Colonic mucosa (tissue), 4 donors: ENCODE results near the gene NKD2. TPM values are rescaled to one million over a fixed set of nuclear protein-coding genes. Genes with fewer than 3 reads are reported as not detected.

Source experiments
- DNase-seq: peaks from one replicate; pipeline ENCODE4 v3.0.0-alpha.2; 2020
- H3K27ac ChIP-seq: fragments of 200-600 bp; one replicate; pipeline ENCODE4 v1.8.0; 2021
- H3K27me3 ChIP-seq: fragments of 200-600 bp; one replicate; pipeline ENCODE4 v1.8.0; 2021
- H3K36me3 ChIP-seq: fragments of 200-600 bp; one replicate; pipeline ENCODE4 v1.8.0; 2021
- H3K4me1 ChIP-seq: fragments of 200-600 bp; one replicate; pipeline ENCODE4 v1.8.0; 2021; ENCODE audit warnings: mild to moderate bottlenecking
- H3K4me3 ChIP-seq: fragments of 200-600 bp; one replicate; pipeline ENCODE4 v1.8.0; 2021
- H3K9ac ChIP-seq, 2 donors: one replicate each; pipeline ENCODE4 v1.7.0; 2013; ENCODE audit warnings: control low read depth in 2 of 2, low read depth in 2 of 2, low read length in 2 of 2
- H3K9me3 ChIP-seq: fragments of 200-600 bp; one replicate; pipeline ENCODE4 v1.8.0; 2021
- intact Hi-C: fragments of 100-400 bp; cut with DNase I; formaldehyde crosslinking; loops from one replicate; pipeline ENCODE4 v1.14.1; 2022
- total RNA-seq, 2 donors: library from RNA; stranded (reverse); fragmentation: NEBNext Ultra II Directional in 1 of 2; extraction: Animal tissue kit (Norgen Biotek cat#: 25700) in 1 of 2; gene quantifications; one replicate each; pipeline ENCODE4 v1.2.1, GENCODE V29; 2021
- TF ChIP-seq, protein P1 (sequence below): fragments of 200-600 bp; IDR thresholded peaks from one replicate; pipeline ENCODE4 v1.8.0; 2022; ENCODE audit warnings: antibody characterized with exemption, mild to moderate bottlenecking
- donor health status: healthy.
- donor health status: DM: no; HTN: no; CAD: no.
- donor health status: DM: no; HTN: no; CAD: no.

The NKD2 gene
- total RNA-seq, 2 donors from 2014 or later, result 0.94 to 1.9 TPM

DNA sequence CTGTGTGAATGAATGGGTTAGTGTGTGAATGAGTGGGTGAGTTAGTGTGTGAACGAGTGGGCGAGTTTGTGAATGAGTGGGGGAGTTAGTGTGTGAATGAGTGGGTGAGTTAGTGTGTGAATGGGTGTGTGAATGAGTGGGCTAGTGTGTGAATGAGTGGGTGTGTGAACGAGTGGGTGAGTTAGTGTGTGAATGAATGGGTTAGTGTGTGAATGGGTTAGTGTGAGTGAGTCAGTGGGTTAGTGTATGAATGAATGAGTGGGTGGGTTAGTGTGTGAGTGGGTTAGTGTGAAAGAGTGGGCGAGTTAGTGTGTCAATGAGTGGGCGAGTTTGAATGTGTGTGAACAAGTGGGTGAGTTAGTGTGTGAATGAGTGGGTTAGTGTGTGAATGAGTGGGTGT, 35.5 kb downstream of the NKD2 start:
- H3K4me3 ChIP-seq, result no peak overlapping the region
- H3K27ac ChIP-seq, result no peak overlapping the region
- H3K9ac ChIP-seq, result no peak overlapping the region
- H3K9me3 ChIP-seq, result no peaks in the 10 kb centered on the region
- TF ChIP-seq, protein P1, sequence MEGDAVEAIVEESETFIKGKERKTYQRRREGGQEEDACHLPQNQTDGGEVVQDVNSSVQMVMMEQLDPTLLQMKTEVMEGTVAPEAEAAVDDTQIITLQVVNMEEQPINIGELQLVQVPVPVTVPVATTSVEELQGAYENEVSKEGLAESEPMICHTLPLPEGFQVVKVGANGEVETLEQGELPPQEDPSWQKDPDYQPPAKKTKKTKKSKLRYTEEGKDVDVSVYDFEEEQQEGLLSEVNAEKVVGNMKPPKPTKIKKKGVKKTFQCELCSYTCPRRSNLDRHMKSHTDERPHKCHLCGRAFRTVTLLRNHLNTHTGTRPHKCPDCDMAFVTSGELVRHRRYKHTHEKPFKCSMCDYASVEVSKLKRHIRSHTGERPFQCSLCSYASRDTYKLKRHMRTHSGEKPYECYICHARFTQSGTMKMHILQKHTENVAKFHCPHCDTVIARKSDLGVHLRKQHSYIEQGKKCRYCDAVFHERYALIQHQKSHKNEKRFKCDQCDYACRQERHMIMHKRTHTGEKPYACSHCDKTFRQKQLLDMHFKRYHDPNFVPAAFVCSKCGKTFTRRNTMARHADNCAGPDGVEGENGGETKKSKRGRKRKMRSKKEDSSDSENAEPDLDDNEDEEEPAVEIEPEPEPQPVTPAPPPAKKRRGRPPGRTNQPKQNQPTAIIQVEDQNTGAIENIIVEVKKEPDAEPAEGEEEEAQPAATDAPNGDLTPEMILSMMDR, result no peak
- no peaks in the 10 kb centered on the region for H3K27me3 ChIP-seq
- H3K36me3 ChIP-seq, result no peaks in the 10 kb centered on the region
- no peak for DNase-seq
- intact Hi-C loops, result no loop called here
- no peaks in the 10 kb centered on the region for H3K4me1 ChIP-seq

DNA sequence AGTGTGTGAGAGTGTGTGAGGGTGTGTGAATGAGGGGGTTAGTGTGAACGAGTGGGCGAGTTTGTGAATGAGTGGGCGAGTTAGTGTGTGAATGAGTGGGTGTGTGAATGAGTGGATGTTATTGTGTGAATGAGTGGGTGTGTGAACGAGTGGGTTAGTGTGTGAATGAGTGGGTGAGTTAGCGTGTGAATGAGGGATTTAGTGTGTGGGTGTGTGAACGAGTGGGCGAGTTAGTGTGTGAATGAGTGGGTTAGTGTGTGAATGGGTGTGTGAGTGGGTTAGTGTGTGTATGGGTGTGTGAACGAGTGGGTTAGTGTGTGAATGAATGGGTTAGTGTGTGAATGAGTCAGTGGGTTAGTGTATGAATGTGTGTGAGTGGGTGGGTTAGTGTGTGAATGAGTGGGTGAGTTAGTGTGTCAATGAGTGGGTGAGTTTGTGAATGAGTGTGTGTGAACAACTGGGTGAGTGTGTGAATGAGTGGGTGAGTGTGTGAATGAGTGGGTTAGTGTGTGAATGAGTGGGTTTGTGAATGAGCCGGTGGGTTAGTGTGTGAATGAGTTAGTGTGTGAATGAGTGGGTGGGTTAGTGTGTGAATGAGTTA, 37.5 kb downstream of the NKD2 start:
- intact Hi-C loops, result no loop called here
- Histone ChIP-seq H3K9me3 (no peaks in the 10 kb centered on the region), H3K4me3 (no peak overlapping the region), H3K27me3 (no peaks in the 10 kb centered on the region), H3K36me3 (no peaks in the 10 kb centered on the region), H3K27ac (no peak overlapping the region), H3K4me1 (no peaks in the 10 kb centered on the region), H3K9ac (no peak overlapping the region)
- DNase-seq, result no peak
- TF ChIP-seq, protein P1, result no peak

DNA sequence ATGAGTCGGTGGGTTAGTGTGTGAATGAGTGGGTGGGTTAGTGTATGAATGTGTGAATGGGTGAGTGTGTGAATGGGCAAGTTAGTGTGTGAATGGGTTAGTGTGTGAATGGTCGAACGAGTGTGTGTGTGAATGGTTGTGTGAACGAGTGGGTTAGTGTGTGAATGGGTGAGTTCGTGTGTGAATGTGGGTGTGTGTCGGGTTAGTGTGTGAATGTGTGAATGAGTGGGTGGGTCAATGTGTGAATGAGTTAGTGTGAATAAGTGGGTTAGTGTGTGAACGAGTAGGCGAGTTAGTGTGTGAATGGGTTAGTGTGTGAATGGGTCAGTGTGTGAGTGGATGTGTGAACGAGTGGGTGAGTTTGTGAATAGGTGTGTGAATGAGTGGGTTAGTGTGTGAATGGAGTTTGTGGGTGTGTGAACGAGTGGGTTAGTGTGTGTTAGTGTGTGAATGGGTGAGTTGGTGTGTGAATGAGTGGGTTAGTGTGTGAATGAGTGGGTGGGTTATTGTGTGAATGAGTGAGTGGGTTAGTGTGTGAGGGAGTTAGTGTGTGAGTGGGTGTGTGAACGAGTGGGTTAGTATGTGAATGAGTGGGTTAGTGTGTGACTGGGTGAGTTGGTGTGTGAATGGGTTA, 38.8 kb downstream of the NKD2 start:
- Histone ChIP-seq H3K9ac (no peak overlapping the region), H3K36me3 (no peaks in the 10 kb centered on the region), H3K9me3 (no peaks in the 10 kb centered on the region), H3K4me1 (no peaks in the 10 kb centered on the region), H3K27me3 (no peaks in the 10 kb centered on the region), H3K27ac (no peak overlapping the region), H3K4me3 (no peak overlapping the region)
- TF ChIP-seq, protein P1, result no peak
- intact Hi-C loops, result no loop called here
- DNase-seq, result no peak

DNA sequence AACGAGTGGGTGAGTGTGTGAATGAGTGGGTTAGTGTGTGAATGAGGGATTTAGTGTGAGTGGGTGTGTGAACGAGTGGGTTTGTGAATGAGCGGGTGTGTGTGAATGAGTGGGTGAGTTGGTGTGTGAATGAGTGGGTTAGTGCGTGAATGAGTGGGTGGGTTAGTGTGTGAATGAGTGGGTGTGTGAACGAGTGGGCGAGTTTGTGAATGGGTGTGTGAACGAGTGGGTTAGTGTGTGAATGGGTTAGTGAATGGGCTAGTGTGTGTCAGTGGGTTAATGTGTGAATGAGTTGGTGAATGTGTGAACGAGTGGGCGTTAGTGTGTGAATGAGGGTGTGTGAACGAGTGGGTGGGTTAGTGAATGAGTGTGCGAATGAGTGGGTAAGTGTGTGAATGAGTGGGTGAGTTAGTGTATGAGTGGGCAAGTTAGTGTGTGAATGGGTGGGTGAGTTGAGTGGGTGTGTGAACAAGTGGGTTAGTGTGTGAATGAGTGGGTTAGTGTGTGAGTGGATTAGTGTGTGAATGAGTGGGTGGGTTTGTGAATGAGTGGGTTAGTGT, 39.6 kb downstream of the NKD2 start:
- intact Hi-C loops, result no loop called here
- no peak overlapping the region for H3K9ac ChIP-seq
- TF ChIP-seq, protein P1, result no peak
- DNase-seq, result no peak
- no peaks in the 10 kb centered on the region for H3K9me3 ChIP-seq
- H3K36me3 ChIP-seq, result no peaks in the 10 kb centered on the region
- H3K27me3 ChIP-seq, result no peaks in the 10 kb centered on the region
- H3K4me1 ChIP-seq, result no peaks in the 10 kb centered on the region
- no peak overlapping the region for H3K27ac ChIP-seq
- no peak overlapping the region for H3K4me3 ChIP-seq

DNA sequence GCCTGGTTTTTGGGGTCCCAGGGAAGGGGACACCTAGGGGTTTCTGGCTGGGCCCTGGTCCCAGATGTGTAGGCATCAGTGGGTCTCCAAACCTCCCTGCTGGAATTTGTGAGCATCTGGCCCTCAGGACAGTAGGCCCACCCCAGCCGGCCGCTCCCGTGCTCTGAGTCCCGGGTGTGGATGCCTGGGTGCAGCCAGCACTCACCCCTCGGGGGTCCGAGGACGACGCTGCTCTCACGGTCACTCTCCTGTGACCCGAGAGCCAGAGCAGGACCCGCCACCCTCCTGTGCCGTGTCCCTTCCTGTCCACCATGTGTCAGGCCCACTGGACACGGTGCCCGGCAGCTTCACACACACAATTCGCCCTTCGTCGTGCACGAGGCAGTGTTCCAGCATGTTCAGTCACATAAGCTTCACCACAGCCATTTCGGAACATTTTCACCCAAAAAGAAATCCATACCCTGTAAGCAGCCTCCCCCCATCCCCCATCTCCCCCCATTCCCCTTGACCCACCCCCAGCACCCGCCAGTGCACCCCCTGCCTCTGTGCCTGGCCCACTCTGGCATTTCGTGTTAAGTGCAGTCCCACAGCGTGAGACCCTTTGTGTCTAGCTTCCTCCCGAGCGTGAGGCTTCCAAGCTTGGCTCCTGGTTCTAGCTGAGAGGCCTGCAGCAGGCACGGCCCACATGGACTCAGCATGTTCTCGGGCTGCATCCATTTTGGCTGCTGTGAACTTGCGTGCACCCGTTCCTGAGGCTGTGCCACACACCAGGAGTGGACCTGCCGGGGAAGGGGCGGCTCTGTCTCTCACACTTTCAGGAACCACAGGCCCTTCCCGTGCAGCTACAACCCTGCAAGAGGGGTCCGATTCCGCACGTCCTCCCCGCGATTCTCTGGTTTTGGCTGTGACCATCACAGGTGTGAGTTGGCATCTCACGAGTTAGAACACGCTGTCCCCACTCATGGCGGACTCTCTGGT, 40.5 kb downstream of the NKD2 start:
- DNase-seq, result no peak
- Histone ChIP-seq H3K27ac (no peak overlapping the region), H3K36me3 (no peaks in the 10 kb centered on the region), H3K4me3 (no peak overlapping the region), H3K27me3 (no peaks in the 10 kb centered on the region), H3K9me3 (no peaks in the 10 kb centered on the region), H3K4me1 (no peaks in the 10 kb centered on the region), H3K9ac (no peak overlapping the region)
- intact Hi-C loops, result no loop called here
- TF ChIP-seq, protein P1, result no peak
